ENCODE measurements around the gene FAAP100. TPM values are rescaled to one million over a fixed set of nuclear protein-coding genes. Genes with fewer than 3 reads are reported as not detected.

Gene FAAP100
- total RNA-seq, 4 donors from 2014 or later, result 26.2 to 90.5 (median 37.4) TPM

- intact Hi-C loops (cut with DNase I; ENCODE audit: low total_unique reads), result no loop called here
- H3K27ac ChIP-seq, result peak overlapping the region; percentile 99 to 100 (median 100)
- DNase-seq, result no peak
- 0 to 1% methylated on average over 2 to 34 of the region's 62 CpGs for WGBS, 2 donors (ENCODE audit: low coverage in 1 of 2)
- H3K27me3 ChIP-seq, result no peaks in the 10 kb centered on the region
- H3K4me1 ChIP-seq, result peaks cover 21 to 42% (median 30%) of the 10 kb centered on the region in 4 donors
- peak overlapping the region; percentile 58 to 87 (median 84) for H3K4me3 ChIP-seq
- in situ Hi-C loops (cut with MboI; ENCODE audit: low pct_ligation_motif_present in 1 of 4, low pct_unique_long_range_greater_than_20kb in 1 of 4, low sequenced_read_pairs in 3 of 4), result no loop called here
- H3K36me3 ChIP-seq, result peaks cover 0 to 24% (median 17%) of the 10 kb centered on the region in 4 donors
- no peaks in the 10 kb centered on the region for H3K9me3 ChIP-seq
- peak in 1 of 3 donors; percentile 43 for TF ChIP-seq POLR2AphosphoS5 (IDR thresholded peaks at IDR 0.05)
- no peak for TF ChIP-seq POLR2A (IDR thresholded peaks at IDR 0.05)
- TF ChIP-seq EP300 (IDR thresholded peaks at IDR 0.05; ENCODE audit: low read depth), result no peak
- TF ChIP-seq CTCF (IDR thresholded peaks at IDR 0.05), result no peak
These were observed 40.2 kb downstream of the FAAP100 start for GRCh38 chr17:81511804-81512561.

- no peaks in the 10 kb centered on the region for H3K9me3 ChIP-seq
- H3K4me3 ChIP-seq, result peak overlapping the region; percentile 58 to 87 (median 84)
- WGBS, 2 donors (ENCODE audit: low coverage in 1 of 2), result 0 to 2% methylated on average over 4 to 9 of the region's 9 CpGs
- H3K4me1 ChIP-seq, result peaks cover 16 to 37% (median 25%) of the 10 kb centered on the region in 4 donors
- peaks cover 0 to 24% (median 17%) of the 10 kb centered on the region in 4 donors for H3K36me3 ChIP-seq
- in situ Hi-C loops (cut with MboI; ENCODE audit: low pct_ligation_motif_present in 1 of 4, low pct_unique_long_range_greater_than_20kb in 1 of 4, low sequenced_read_pairs in 3 of 4), result no loop called here
- TF ChIP-seq POLR2AphosphoS5 (IDR thresholded peaks at IDR 0.05), result peak in 1 of 3 donors; percentile 52
- TF ChIP-seq EP300 (IDR thresholded peaks at IDR 0.05; ENCODE audit: low read depth), result no peak
- TF ChIP-seq CTCF (IDR thresholded peaks at IDR 0.05), result no peak
- no peak for TF ChIP-seq POLR2A (IDR thresholded peaks at IDR 0.05)
- peak overlapping the region; percentile 99 to 100 (median 100) for H3K27ac ChIP-seq
- DNase-seq, result no peak
- intact Hi-C loops (cut with DNase I; ENCODE audit: low total_unique reads), result no loop called here
- no peaks in the 10 kb centered on the region for H3K27me3 ChIP-seq
These were observed 40.7 kb downstream of the FAAP100 start for GRCh38 chr17:81511554-81511803.

GRCh38 chr17:81510785-81511553 lies 41.2 kb downstream of the FAAP100 start:
- intact Hi-C loops (cut with DNase I; ENCODE audit: low total_unique reads), result no loop called here
- in situ Hi-C loops (cut with MboI; ENCODE audit: low pct_ligation_motif_present in 1 of 4, low pct_unique_long_range_greater_than_20kb in 1 of 4, low sequenced_read_pairs in 3 of 4), result no loop called here
- Histone ChIP-seq H3K27ac (peak overlapping the region; percentile 99 to 100 (median 100)), H3K4me3 (peak overlapping the region; percentile 58 to 87 (median 84)), H3K27me3 (no peaks in the 10 kb centered on the region), H3K36me3 (peaks cover 0 to 24% (median 17%) of the 10 kb centered on the region in 4 donors), H3K4me1 (peaks cover 12 to 32% (median 20%) of the 10 kb centered on the region in 4 donors), H3K9me3 (no peaks in the 10 kb centered on the region)
- no peak for DNase-seq
- peak in 2 of 3 donors; percentile 39 to 76 for TF ChIP-seq POLR2AphosphoS5 (IDR thresholded peaks at IDR 0.05)
- no peak for TF ChIP-seq EP300 (IDR thresholded peaks at IDR 0.05; ENCODE audit: low read depth)
- 0% methylated on average over 12 to 39 of the region's 48 CpGs for WGBS, 2 donors (ENCODE audit: low coverage in 1 of 2)

- Histone ChIP-seq H3K27ac (peak overlapping the region; percentile 99 to 100 (median 100)), H3K4me1 (peaks cover 7 to 26% (median 13%) of the 10 kb centered on the region in 4 donors), H3K36me3 (peaks cover 0 to 24% (median 17%) of the 10 kb centered on the region in 4 donors), H3K9me3 (no peaks in the 10 kb centered on the region), H3K27me3 (no peaks in the 10 kb centered on the region), H3K4me3 (peak overlapping the region; percentile 58 to 87 (median 84))
- DNase-seq, result no peak
- in situ Hi-C loops (cut with MboI; ENCODE audit: low pct_ligation_motif_present in 1 of 4, low pct_unique_long_range_greater_than_20kb in 1 of 4, low sequenced_read_pairs in 3 of 4), result no loop called here
- intact Hi-C loops (cut with DNase I; ENCODE audit: low total_unique reads), result no loop called here
- WGBS, 2 donors (ENCODE audit: low coverage in 1 of 2), result 2 to 3% methylated on average over 5 to 22 of the region's 22 CpGs
- TF ChIP-seq POLR2A (IDR thresholded peaks at IDR 0.05) (no peak), CTCF (IDR thresholded peaks at IDR 0.05) (no peak), EP300 (IDR thresholded peaks at IDR 0.05; ENCODE audit: low read depth) (no peak), POLR2AphosphoS5 (IDR thresholded peaks at IDR 0.05) (peak in 1 of 3 donors; percentile 64)
These were observed 42.0 kb downstream of the FAAP100 start for GRCh38 chr17:81509972-81510784.
